DOHH2 (cell line): Measurements from ENCODE around the gene AMZ2.

Experiments used
- H3F3A ChIP-seq: fragments of 200-600 bp; sonication (generic), shearing (Covaris generic); 2 replicates; pipeline ENCODE4 v1.6.0; 2016; ENCODE audit warnings: antibody characterized with exemption, mild to moderate bottlenecking; ENCODE audit not compliant: control insufficient read depth, insufficient read depth
- H3K27ac ChIP-seq: fragments of 200-600 bp; sonication (generic); 2 replicates; pipeline ENCODE4 v1.5.1; 2014; ENCODE audit warnings: low read depth, mild to moderate bottlenecking, low read length, moderate library complexity
- H3K27me3 ChIP-seq: fragments of 200-600 bp; sonication (generic); 2 replicates; pipeline ENCODE4 v1.6.1; 2014; ENCODE audit warnings: mild to moderate bottlenecking, low read length, mixed read lengths; ENCODE audit not compliant: control insufficient read depth
- H3K36me3 ChIP-seq: fragments of 200-600 bp; sonication (generic); 2 replicates; pipeline ENCODE4 v1.6.1; 2014; ENCODE audit warnings: mild to moderate bottlenecking, low read length, moderate library complexity, mixed read lengths; ENCODE audit not compliant: control insufficient read depth
- H3K4me1 ChIP-seq: fragments of 200-600 bp; sonication (generic); 2 replicates; pipeline ENCODE4 v1.6.1; 2014; ENCODE audit warnings: mild to moderate bottlenecking, low read length, mixed read lengths; ENCODE audit not compliant: control insufficient read depth
- H3K4me2 ChIP-seq: fragments of 200-600 bp; sonication (generic); 2 replicates; pipeline ENCODE4 v1.6.0; 2014; ENCODE audit warnings: mild to moderate bottlenecking, low read length, moderate library complexity
- H3K4me3 ChIP-seq: fragments of 200-600 bp; sonication (generic); 2 replicates; pipeline ENCODE4 v1.5.1; 2014; ENCODE audit warnings: mild to moderate bottlenecking, low read length, mixed read lengths
- H3K79me2 ChIP-seq: fragments of 200-600 bp; sonication (generic); 2 replicates; pipeline ENCODE4 v1.6.1; 2014; ENCODE audit warnings: mild to moderate bottlenecking, low read length, mixed read lengths; ENCODE audit not compliant: control insufficient read depth
- H3K9me2 ChIP-seq: fragments of 200-600 bp; sonication (generic); replicated peaks from 2 replicates; pipeline ENCODE4 v1.6.1; 2014; ENCODE audit warnings: mild to moderate bottlenecking, low read length, mixed read lengths; ENCODE audit not compliant: control insufficient read depth
- H3K9me3 ChIP-seq: fragments of 200-600 bp; sonication (generic); 2 replicates; pipeline ENCODE4 v1.6.1; 2014; ENCODE audit warnings: antibody characterized with exemption, low read length, mixed read lengths; ENCODE audit not compliant: control insufficient read depth, insufficient read depth
- H4K20me1 ChIP-seq: fragments of 200-600 bp; sonication (generic); 2 replicates; pipeline ENCODE4 v1.6.0; 2014; ENCODE audit warnings: low read depth, mild to moderate bottlenecking, antibody characterized with exemption, low read length, moderate library complexity; ENCODE audit not compliant: control insufficient read depth, insufficient read depth
- CTCF ChIP-seq: fragments of 200-600 bp; sonication (generic); IDR thresholded peaks from one replicate; pipeline ENCODE4 v1.5.1; 2014; ENCODE audit warnings: antibody characterized with exemption, mild to moderate bottlenecking, low read depth, low read length; ENCODE audit not compliant: poor library complexity, severe bottlenecking
- EZH2phosphoT487 ChIP-seq: fragments of 200-600 bp; sonication (generic); IDR thresholded peaks from 2 replicates; pipeline ENCODE4 v1.6.1; 2017; ENCODE audit warnings: borderline replicate concordance, mild to moderate bottlenecking, antibody characterized with exemption, low read length, moderate library complexity, mixed read lengths

Gene AMZ2

GRCh38 chr17:68288375-68288774 is 40.5 kb downstream of the AMZ2 start:
- no peak for TF ChIP-seq CTCF
- no peak for TF ChIP-seq EZH2phosphoT487
- H3K4me1 ChIP-seq: peaks cover 47% of the 10 kb centered on the region
- H3K27ac ChIP-seq: peak overlapping the region; percentile 97
- no peaks in the 10 kb centered on the region for H4K20me1 ChIP-seq
- peaks cover 47% of the 10 kb centered on the region for H3K36me3 ChIP-seq
- no peaks in the 10 kb centered on the region for H3K9me3 ChIP-seq
- no peaks in the 10 kb centered on the region for H3K9me2 ChIP-seq
- peak overlapping the region; percentile 89 for H3K4me2 ChIP-seq
- peaks cover 24% of the 10 kb centered on the region for H3F3A ChIP-seq
- peaks cover 84% of the 10 kb centered on the region for H3K79me2 ChIP-seq
- no peaks in the 10 kb centered on the region for H3K27me3 ChIP-seq
- H3K4me3 ChIP-seq: peak overlapping the region; percentile 97

GRCh38 chr17:68288804-68289203 is 41.0 kb downstream of the AMZ2 start:
- H3K79me2 ChIP-seq: peaks cover 84% of the 10 kb centered on the region
- H3K27me3 ChIP-seq: no peaks in the 10 kb centered on the region
- no peaks in the 10 kb centered on the region for H4K20me1 ChIP-seq
- H3K4me2 ChIP-seq: peak overlapping the region; percentile 89
- H3K9me2 ChIP-seq: no peaks in the 10 kb centered on the region
- TF ChIP-seq EZH2phosphoT487 (no peak), CTCF (peak; percentile 39)
- peaks cover 24% of the 10 kb centered on the region for H3F3A ChIP-seq
- no peaks in the 10 kb centered on the region for H3K9me3 ChIP-seq
- peaks cover 47% of the 10 kb centered on the region for H3K36me3 ChIP-seq
- H3K4me3 ChIP-seq: peak overlapping the region; percentile 97
- H3K27ac ChIP-seq: peak overlapping the region; percentile 97
- peaks cover 51% of the 10 kb centered on the region for H3K4me1 ChIP-seq

GRCh38 chr17:68289473-68289872 is 41.6 kb downstream of the AMZ2 start:
- Histone ChIP-seq H3K4me3 (peak overlapping the region; percentile 97), H3K79me2 (peaks cover 81% of the 10 kb centered on the region), H3K36me3 (peaks cover 46% of the 10 kb centered on the region), H3K9me2 (no peaks in the 10 kb centered on the region), H3K4me1 (peaks cover 57% of the 10 kb centered on the region), H3K27ac (peak overlapping the region; percentile 97), H3K9me3 (no peaks in the 10 kb centered on the region), H3F3A (peaks cover 24% of the 10 kb centered on the region), H4K20me1 (no peaks in the 10 kb centered on the region), H3K27me3 (no peaks in the 10 kb centered on the region), H3K4me2 (peak overlapping the region; percentile 89)
- TF ChIP-seq CTCF (no peak), EZH2phosphoT487 (no peak)
